Prostate gland (tissue), 2 donors: ENCODE results near the gene PARP14. TPM values are rescaled to one million over a fixed set of nuclear protein-coding genes. Genes with fewer than 3 reads are reported as not detected.

Experiments used
- DNase-seq: peaks from one replicate; pipeline ENCODE4 v3.0.0-alpha.2; 2019; ENCODE audit warnings: low spot score
- H3K27ac ChIP-seq, 2 donors: fragments of 200-600 bp; sonication (generic); 2 replicates each; pipeline ENCODE4 v1.5.1; 2017 to 2019
- H3K27me3 ChIP-seq: fragments of 200-600 bp; sonication (generic); replicated peaks from 2 replicates; pipeline ENCODE4 v1.5.1; 2019; ENCODE audit not compliant: insufficient read depth
- H3K36me3 ChIP-seq, 2 donors: fragments of 200-600 bp; sonication (generic); 1 replicate in 1 of 2; 2 replicates in 1 of 2; pipeline versions ENCODE4 v1.5.1 to v1.8.1; 2017 to 2019
- H3K4me1 ChIP-seq: fragments of 200-600 bp; sonication (generic); replicated peaks from 2 replicates; pipeline ENCODE4 v1.5.1; 2019
- H3K4me3 ChIP-seq, 2 donors: fragments of 200-600 bp; sonication (generic); 2 replicates each; pipeline ENCODE4 v1.5.1; 2017 to 2019
- H3K9me3 ChIP-seq: fragments of 200-600 bp; sonication (generic); 2 replicates; pipeline ENCODE4 v1.5.1; 2017
- POLR2A ChIP-seq: fragments of 450-650 bp; IDR thresholded peaks from one replicate; pipeline ENCODE4 v1.6.1; 2016; ENCODE audit warnings: antibody characterized with exemption, mild to moderate bottlenecking
- POLR2AphosphoS5 ChIP-seq: sonication (generic); formaldehyde crosslinking; IDR thresholded peaks from one replicate; pipeline ENCODE4 v1.6.1; 2017; ENCODE audit warnings: antibody characterized with exemption
- WGBS: methylation state at CpG from one replicate; pipeline ENCODE4 v1.1.5; 2018; 5-methylcytosine and 5-hydroxymethylcytosine counted together
- intact Hi-C: fragments of 100-400 bp; cut with DNase I; formaldehyde crosslinking; loops from one replicate; pipeline ENCODE4 v1.14.2; 2022
- total RNA-seq, 2 donors: library from RNA; depleted of rRNA; stranded (reverse); fragments of >200 nt; gene quantifications; one replicate each; pipeline ENCODE4 v1.1.0, GENCODE V29; 2016
- TF ChIP-seq, protein P1 (sequence below), 4 experiments: fragments of 200-600 bp in 2 of 4; fragments of 450-650 bp in 2 of 4; sonication (generic) in 2 of 4; IDR thresholded peaks; 1 replicate in 3 of 4; 2 replicates in 1 of 4; pipeline ENCODE4 v1.5.1; 2016 to 2019; ENCODE audit warnings: antibody characterized with exemption in 4 of 4, mild to moderate bottlenecking in 2 of 4, moderate library complexity in 2 of 4

Gene PARP14
- total RNA-seq, 2 donors from 2014 or later = 28.1 to 43.3 TPM

DNA sequence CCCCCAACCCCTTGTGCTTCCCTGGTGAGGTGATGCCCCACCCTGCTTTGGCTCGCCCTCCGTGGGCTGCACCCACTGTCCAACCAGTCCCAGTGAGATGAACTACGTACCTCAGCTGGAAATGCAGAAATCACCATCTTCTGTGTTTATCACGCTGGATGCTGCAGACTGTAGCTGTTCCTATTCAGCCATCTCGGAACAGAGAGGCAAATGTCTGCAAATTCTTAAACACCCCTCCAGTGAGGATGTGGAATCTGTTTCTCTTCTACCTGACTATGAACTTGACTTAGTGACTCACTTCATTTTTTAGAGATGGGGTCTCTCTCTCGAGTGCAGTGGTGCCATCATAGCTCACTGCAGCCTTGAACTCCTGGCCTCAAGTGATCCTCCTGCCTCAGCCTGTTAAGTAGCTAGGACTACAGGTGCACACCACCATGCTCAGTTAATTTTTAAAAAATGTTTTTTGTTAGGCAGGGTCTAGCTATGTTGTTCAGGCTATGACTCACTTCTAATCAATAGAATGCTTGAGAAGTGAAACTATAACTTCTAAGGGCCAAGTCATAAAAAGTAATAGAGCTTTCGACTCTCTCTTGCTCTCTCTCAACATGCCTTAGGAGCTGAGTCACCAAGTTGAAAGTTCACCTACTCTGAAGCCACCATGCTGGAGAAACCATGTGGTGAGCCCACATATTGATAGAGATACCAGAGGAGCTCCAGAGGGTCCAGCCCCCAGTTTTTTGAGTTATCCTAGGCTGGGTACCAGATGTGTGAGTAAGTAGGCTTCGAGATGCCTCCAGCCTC, 11.5 kb upstream of the PARP14 start:
- WGBS = 82% methylated on average over 8 of the region's 8 CpGs
- H3K4me3 ChIP-seq = no peak overlapping the region
- H3K27ac ChIP-seq = no peak overlapping the region
- H3K27me3 ChIP-seq = no peaks in the 10 kb centered on the region
- DNase-seq = no peak
- no peaks in the 10 kb centered on the region for H3K4me1 ChIP-seq
- intact Hi-C loops = no loop called here
- TF ChIP-seq, protein P1, sequence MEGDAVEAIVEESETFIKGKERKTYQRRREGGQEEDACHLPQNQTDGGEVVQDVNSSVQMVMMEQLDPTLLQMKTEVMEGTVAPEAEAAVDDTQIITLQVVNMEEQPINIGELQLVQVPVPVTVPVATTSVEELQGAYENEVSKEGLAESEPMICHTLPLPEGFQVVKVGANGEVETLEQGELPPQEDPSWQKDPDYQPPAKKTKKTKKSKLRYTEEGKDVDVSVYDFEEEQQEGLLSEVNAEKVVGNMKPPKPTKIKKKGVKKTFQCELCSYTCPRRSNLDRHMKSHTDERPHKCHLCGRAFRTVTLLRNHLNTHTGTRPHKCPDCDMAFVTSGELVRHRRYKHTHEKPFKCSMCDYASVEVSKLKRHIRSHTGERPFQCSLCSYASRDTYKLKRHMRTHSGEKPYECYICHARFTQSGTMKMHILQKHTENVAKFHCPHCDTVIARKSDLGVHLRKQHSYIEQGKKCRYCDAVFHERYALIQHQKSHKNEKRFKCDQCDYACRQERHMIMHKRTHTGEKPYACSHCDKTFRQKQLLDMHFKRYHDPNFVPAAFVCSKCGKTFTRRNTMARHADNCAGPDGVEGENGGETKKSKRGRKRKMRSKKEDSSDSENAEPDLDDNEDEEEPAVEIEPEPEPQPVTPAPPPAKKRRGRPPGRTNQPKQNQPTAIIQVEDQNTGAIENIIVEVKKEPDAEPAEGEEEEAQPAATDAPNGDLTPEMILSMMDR (IDR thresholded peaks at IDR 0.05) = no peak
- TF ChIP-seq POLR2AphosphoS5 (no peak), POLR2A (no peak)
- no peaks in the 10 kb centered on the region for H3K36me3 ChIP-seq
- H3K9me3 ChIP-seq = no peaks in the 10 kb centered on the region

DNA sequence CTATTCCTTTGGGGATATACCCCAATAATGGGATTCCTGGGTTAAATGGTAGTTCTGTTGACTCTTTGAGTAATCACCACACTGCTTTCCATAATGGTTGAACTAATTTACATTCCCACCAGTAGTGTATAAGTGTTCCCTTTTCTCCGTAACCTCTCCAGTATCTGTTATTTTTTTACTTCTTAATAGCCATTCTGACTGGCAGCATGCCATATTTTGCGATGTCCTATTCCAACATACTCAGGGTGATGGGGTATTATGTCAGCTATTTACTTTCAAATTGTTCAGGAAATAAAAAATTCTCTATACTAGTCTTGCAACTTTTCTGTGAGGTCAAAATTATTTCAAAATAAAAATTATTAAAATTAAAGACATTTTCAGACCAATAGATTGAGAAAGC, 9.1 kb upstream of the PARP14 start:
- TF ChIP-seq, protein P1 (IDR thresholded peaks at IDR 0.05) = no peak
- no peak for TF ChIP-seq POLR2AphosphoS5
- TF ChIP-seq POLR2A = no peak
- DNase-seq = no peak
- Histone ChIP-seq H3K9me3 (no peaks in the 10 kb centered on the region), H3K4me3 (no peak overlapping the region), H3K27me3 (no peaks in the 10 kb centered on the region), H3K4me1 (no peaks in the 10 kb centered on the region), H3K27ac (no peak overlapping the region), H3K36me3 (no peaks in the 10 kb centered on the region)
- WGBS = 60% methylated on average over 2 of the region's 2 CpGs
- intact Hi-C loops = no loop called here

DNA sequence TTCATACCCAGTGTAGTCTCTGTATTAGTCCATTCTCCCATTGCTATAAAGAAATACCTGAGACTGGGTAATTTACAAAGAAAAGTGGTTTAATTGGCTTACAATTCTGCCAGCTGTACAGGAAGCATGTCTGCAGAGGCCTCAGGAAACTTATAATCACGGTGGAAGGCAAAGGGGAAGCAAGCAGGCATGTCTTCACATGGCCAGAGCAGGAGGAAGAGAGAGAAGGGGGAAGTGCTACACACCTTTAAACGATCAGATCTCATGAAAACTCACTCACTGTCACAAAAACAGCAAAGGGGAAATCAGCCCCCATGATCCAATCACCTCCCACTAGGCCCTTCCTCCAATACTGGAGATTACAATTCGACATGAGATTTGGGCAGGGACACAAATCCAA, 6.3 kb upstream of the PARP14 start:
- no peak overlapping the region for H3K4me3 ChIP-seq
- H3K27me3 ChIP-seq = no peaks in the 10 kb centered on the region
- no peaks in the 10 kb centered on the region for H3K36me3 ChIP-seq
- DNase-seq = no peak
- 45% methylated on average over 3 of the region's 3 CpGs for WGBS
- TF ChIP-seq, protein P1 (IDR thresholded peaks at IDR 0.05) = no peak
- TF ChIP-seq POLR2A (no peak), POLR2AphosphoS5 (no peak)
- H3K27ac ChIP-seq = no peak overlapping the region
- intact Hi-C loops = no loop called here
- H3K9me3 ChIP-seq = no peaks in the 10 kb centered on the region
- H3K4me1 ChIP-seq = no peaks in the 10 kb centered on the region

DNA sequence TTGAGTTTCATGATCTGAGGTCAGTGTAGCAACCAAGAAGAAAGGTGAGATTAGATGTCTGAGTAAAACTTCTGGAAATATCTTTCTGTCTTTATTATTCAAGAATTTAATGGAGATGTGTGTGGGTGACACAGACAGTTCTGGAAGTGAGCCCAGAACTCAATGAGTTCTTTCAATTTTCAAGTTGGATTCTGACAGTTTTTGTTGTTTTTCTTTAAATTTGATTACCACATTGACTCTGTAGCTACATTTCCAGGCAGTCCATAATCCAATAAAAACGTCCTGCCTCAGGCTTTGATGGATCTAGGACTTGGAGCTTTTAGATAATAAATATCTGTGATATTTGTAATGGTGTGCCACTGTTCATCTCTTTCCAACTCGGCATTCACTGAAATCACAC, 3.9 kb upstream of the PARP14 start:
- intact Hi-C loops = loop anchor here (5.0 kb wide), 2 partner anchors 284 to 1129 kb away; partner anchors contain the start of gene POLQ
- TF ChIP-seq POLR2A = no peak
- TF ChIP-seq, protein P1 (IDR thresholded peaks at IDR 0.05) = no peak
- TF ChIP-seq POLR2AphosphoS5 = no peak
- WGBS = 57% methylated on average over 2 of the region's 2 CpGs
- Histone ChIP-seq H3K36me3 (no peaks in the 10 kb centered on the region), H3K4me1 (no peaks in the 10 kb centered on the region), H3K27me3 (no peaks in the 10 kb centered on the region), H3K27ac (no peak overlapping the region), H3K4me3 (no peak overlapping the region), H3K9me3 (no peaks in the 10 kb centered on the region)
- no peak for DNase-seq

DNA sequence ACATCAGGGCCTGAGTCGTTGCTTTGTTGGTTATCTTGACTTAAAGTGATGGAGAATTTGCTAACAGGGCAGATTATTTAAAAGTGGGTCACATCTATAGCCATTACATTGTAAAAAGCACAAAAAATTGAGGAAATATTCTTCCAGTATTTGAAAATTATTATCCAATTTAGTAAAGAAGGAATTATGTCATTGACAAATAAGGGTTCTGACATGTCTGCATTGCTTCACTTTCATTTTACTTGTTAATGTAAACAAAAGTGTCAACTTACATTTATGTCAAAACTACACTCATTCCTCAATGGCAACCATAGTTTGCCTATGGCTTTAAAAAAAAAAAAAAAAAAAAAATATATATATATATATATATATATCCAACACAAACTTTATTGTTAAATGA, 3.4 kb upstream of the PARP14 start:
- TF ChIP-seq, protein P1 (IDR thresholded peaks at IDR 0.05) = no peak
- TF ChIP-seq POLR2A (no peak), POLR2AphosphoS5 (no peak)
- no peaks in the 10 kb centered on the region for H3K36me3 ChIP-seq
- intact Hi-C loops = loop anchor here (5.0 kb wide), 2 partner anchors 285 to 1130 kb away; partner anchors contain the start of gene POLQ
- no peaks in the 10 kb centered on the region for H3K9me3 ChIP-seq
- H3K27me3 ChIP-seq = no peaks in the 10 kb centered on the region
- DNase-seq = no peak
- 59% methylated on average over 1 of the region's 1 CpG for WGBS
- H3K4me3 ChIP-seq = no peak overlapping the region
- H3K27ac ChIP-seq = no peak overlapping the region
- H3K4me1 ChIP-seq = no peaks in the 10 kb centered on the region
